H9 (cell line): ENCODE data around the gene ZNFX1. TPM values are rescaled to one million over a fixed set of nuclear protein-coding genes. Genes with fewer than 3 reads are reported as not detected.

ENCODE experiments used
- DNase-seq: peaks from one replicate; pipeline ENCODE4 v3.0.0-alpha.2; 2017
- H2AFZ ChIP-seq: one replicate; pipeline ENCODE4 v1.6.1; 2013; ENCODE audit warnings: mild to moderate bottlenecking, low read length, control low read depth, moderate library complexity
- H2AK5ac ChIP-seq: 2 replicates; pipeline ENCODE4 v1.6.1; 2013; ENCODE audit warnings: low read length, control low read depth, mixed read lengths; ENCODE audit not compliant: insufficient read length
- H2BK120ac ChIP-seq: one replicate; pipeline ENCODE4 v1.6.1; 2013; ENCODE audit warnings: low read depth, mild to moderate bottlenecking, low read length, control low read depth, inconsistent platforms; ENCODE audit not compliant: poor library complexity, severe bottlenecking
- H2BK12ac ChIP-seq: 2 replicates; pipeline ENCODE4 v1.6.1; 2013; ENCODE audit warnings: low read length, control low read depth, mixed read lengths, low read depth; ENCODE audit not compliant: insufficient read length
- H2BK15ac ChIP-seq: 2 replicates; pipeline ENCODE4 v1.6.1; 2013; ENCODE audit warnings: low read depth, low read length, control low read depth
- H2BK20ac ChIP-seq: one replicate; pipeline ENCODE4 v1.6.1; 2013; ENCODE audit warnings: low read depth, mild to moderate bottlenecking, low read length, control low read depth, inconsistent platforms; ENCODE audit not compliant: poor library complexity, severe bottlenecking
- H2BK5ac ChIP-seq: 2 replicates; pipeline ENCODE4 v1.6.1; 2013; ENCODE audit warnings: low read length, control low read depth, mixed read lengths; ENCODE audit not compliant: insufficient read length
- H3K14ac ChIP-seq: 2 replicates; pipeline ENCODE4 v1.6.1; 2013; ENCODE audit warnings: low read length, control low read depth; ENCODE audit not compliant: insufficient read depth
- H3K18ac ChIP-seq: 2 replicates; pipeline ENCODE4 v1.6.1; 2013; ENCODE audit warnings: low read depth, mild to moderate bottlenecking, mixed read lengths, low read length, control low read depth; ENCODE audit not compliant: insufficient read length
- H3K23ac ChIP-seq: 2 replicates; pipeline ENCODE4 v1.6.1; 2013; ENCODE audit warnings: low read length, control low read depth, mixed read lengths, low read depth; ENCODE audit not compliant: insufficient read length
- H3K23me2 ChIP-seq: 2 replicates; pipeline ENCODE4 v1.6.1; 2013; ENCODE audit warnings: low read depth, mild to moderate bottlenecking, mixed read lengths, low read length, control low read depth; ENCODE audit not compliant: insufficient read length, poor library complexity, severe bottlenecking
- H3K27ac ChIP-seq: 2 replicates; pipeline ENCODE4 v1.5.1; 2013; ENCODE audit warnings: low read length, control low read depth, mixed read lengths, low read depth; ENCODE audit not compliant: insufficient read length
- H3K27me3 ChIP-seq: 2 replicates; pipeline ENCODE4 v1.6.1; 2013; ENCODE audit warnings: low read length, control low read depth, inconsistent platforms; ENCODE audit not compliant: insufficient read depth
- H3K4ac ChIP-seq: 2 replicates; pipeline ENCODE4 v1.6.1; 2013; ENCODE audit warnings: low read depth, mild to moderate bottlenecking, control low read depth, inconsistent platforms, low read length, moderate library complexity
- H3K4me1 ChIP-seq: 2 replicates; pipeline ENCODE4 v1.6.1; 2013; ENCODE audit warnings: low read length, control low read depth, inconsistent platforms; ENCODE audit not compliant: insufficient read depth
- H3K4me2 ChIP-seq: 2 replicates; pipeline ENCODE4 v1.6.1; 2013; ENCODE audit warnings: low read length, control low read depth, mixed read lengths; ENCODE audit not compliant: insufficient read length, insufficient read depth
- H3K56ac ChIP-seq: 2 replicates; pipeline ENCODE4 v1.6.1; 2013; ENCODE audit warnings: low read depth, mild to moderate bottlenecking, mixed read lengths, low read length, control low read depth; ENCODE audit not compliant: insufficient read length
- H3K79me1 ChIP-seq: 2 replicates; pipeline ENCODE4 v1.6.1; 2013; ENCODE audit warnings: low read depth, mild to moderate bottlenecking, moderate library complexity, low read length, control low read depth, inconsistent platforms; ENCODE audit not compliant: insufficient read depth, poor library complexity, severe bottlenecking
- H3K79me2 ChIP-seq: 2 replicates; pipeline ENCODE4 v1.6.1; 2013; ENCODE audit warnings: low read length, control low read depth, inconsistent platforms; ENCODE audit not compliant: insufficient read depth
- H3K9ac ChIP-seq: 2 replicates; pipeline ENCODE4 v1.6.1; 2013; ENCODE audit warnings: low read length, control low read depth, mixed read lengths; ENCODE audit not compliant: insufficient read length; ENCODE audit errors: extremely low read depth
- H3K9me3 ChIP-seq: one replicate; pipeline ENCODE4 v1.6.1; 2013; ENCODE audit warnings: low read depth, low read length, inconsistent platforms; ENCODE audit not compliant: control insufficient read depth
- H3T11ph ChIP-seq: one replicate; pipeline ENCODE4 v1.6.1; 2013; ENCODE audit warnings: mild to moderate bottlenecking, low read length, control low read depth, inconsistent platforms
- H4K20me1 ChIP-seq: one replicate; pipeline ENCODE4 v1.6.1; 2013; ENCODE audit not compliant: control insufficient read depth, insufficient read length, insufficient read depth
- H4K5ac ChIP-seq: 2 replicates; pipeline ENCODE4 v1.6.1; 2013; ENCODE audit warnings: low read depth, mild to moderate bottlenecking, mixed read lengths, low read length, control low read depth; ENCODE audit not compliant: insufficient read length
- H4K8ac ChIP-seq: replicated peaks from 2 replicates; pipeline ENCODE4 v1.6.1; 2013; ENCODE audit warnings: low read length, control low read depth, mixed read lengths, low read depth; ENCODE audit not compliant: insufficient read length
- H4K91ac ChIP-seq: 2 replicates; pipeline ENCODE4 v1.6.1; 2013; ENCODE audit warnings: low read depth, mild to moderate bottlenecking, moderate library complexity, mixed read lengths, low read length, control low read depth; ENCODE audit not compliant: insufficient read length
- H3K27ac Mint-ChIP-seq, 3 experiments: 2 replicates in 2 of 3; 3 replicates in 1 of 3; pipeline ENCODE4 v1.8.0; 2020 to 2021; ENCODE audit warnings: mixed read lengths in 3 of 3, mild to moderate bottlenecking in 1 of 3, moderate library complexity in 1 of 3
- H3K27me3 Mint-ChIP-seq: 2 replicates; pipeline ENCODE4 v1.8.0; 2021; ENCODE audit warnings: low read depth, mild to moderate bottlenecking, moderate library complexity, mixed read lengths
- H3K36me3 Mint-ChIP-seq, 3 experiments: 2 replicates in 2 of 3; 3 replicates in 1 of 3; pipeline ENCODE4 v1.8.0; 2020 to 2021; ENCODE audit warnings: low read depth in 3 of 3, mixed read lengths in 3 of 3; ENCODE audit not compliant: insufficient read depth in 1 of 3
- H3K4me1 Mint-ChIP-seq, 2 experiments: 2 replicates each; pipeline ENCODE4 v1.8.0; 2020; ENCODE audit warnings: mixed read lengths in 2 of 2
- H3K4me3 Mint-ChIP-seq, 2 experiments: 2 replicates in 1 of 2; 3 replicates in 1 of 2; pipeline ENCODE4 v1.8.0; 2020 to 2021; ENCODE audit warnings: mild to moderate bottlenecking in 2 of 2, mixed read lengths in 2 of 2, moderate library complexity in 1 of 2
- H3K9me3 Mint-ChIP-seq, 2 experiments: 2 replicates in 1 of 2; 3 replicates in 1 of 2; pipeline ENCODE4 v1.8.0; 2020; ENCODE audit warnings: mild to moderate bottlenecking in 2 of 2, mixed read lengths in 2 of 2, moderate library complexity in 1 of 2
- WGBS: extraction: QIAGEN DNeasy Blood & Tissue Kit; methylation state at CpG from one replicate; pipeline ENCODE4 v1.1.7; 2013; ENCODE audit warnings: missing lambda C conversion rate, low lambda C conversion rate, mixed read lengths; ENCODE audit not compliant: insufficient read length; ENCODE audit errors: extremely low coverage; 5-methylcytosine and 5-hydroxymethylcytosine counted together
- total RNA-seq: library from RNA; stranded (reverse); gene quantifications from 2 replicates; pipeline ENCODE4 v1.2.1, GENCODE V29; 2021
- TF ChIP-seq, protein P1 (sequence below): fragments of 200-600 bp; sonication (generic); conservative IDR thresholded peaks from 3 replicates; pipeline ENCODE4 v1.8.0; 2021; ENCODE audit warnings: antibody characterized with exemption, mild to moderate bottlenecking

ZNFX1 gene
- total RNA-seq, 1 experiment from 2014 or later, result 13.3 TPM

DNA sequence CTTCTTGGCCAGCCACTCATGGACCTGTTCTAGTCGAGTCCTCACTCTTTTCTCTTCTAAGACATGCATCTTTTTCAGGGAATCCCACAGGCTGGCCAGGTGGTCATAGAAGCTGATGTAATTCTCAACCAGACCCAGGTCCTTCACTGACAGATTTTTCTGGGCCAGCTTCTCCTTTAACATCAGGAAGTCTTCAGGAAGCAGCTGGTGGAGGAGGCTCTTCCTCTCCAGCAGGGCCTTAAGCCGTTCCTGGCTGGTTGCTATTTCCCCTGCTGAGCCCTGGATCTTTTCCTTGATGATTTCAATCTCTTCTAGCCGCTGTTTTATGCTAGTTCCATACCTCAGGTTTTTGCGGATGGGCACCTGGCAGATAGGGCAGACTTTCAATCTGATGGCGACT lies 30.1 kb downstream of the ZNFX1 start:
- H3K36me3 Mint-ChIP-seq, result peaks cover 27 to 85% (median 52%) of the 10 kb centered on the region in 3 experiments; a peak in 6 of 7 replicates
- Histone ChIP-seq H3K79me2 (no peaks in the 10 kb centered on the region), H2BK15ac (no peak overlapping the region), H3K23ac (no peak overlapping the region), H3K9ac (no peak overlapping the region), H3K18ac (no peak overlapping the region), H3K27me3 (no peaks in the 10 kb centered on the region), H3K9me3 (no peaks in the 10 kb centered on the region), H3K79me1 (no peaks in the 10 kb centered on the region), H3K14ac (no peak overlapping the region), H2BK5ac (no peak overlapping the region), H4K91ac (no peak overlapping the region), H3K23me2 (no peaks in the 10 kb centered on the region), H4K5ac (no peak overlapping the region), H4K20me1 (no peaks in the 10 kb centered on the region), H2AFZ (no peak overlapping the region), H3K4ac (no peak overlapping the region), H2BK12ac (no peak overlapping the region), H3K27ac (no peak overlapping the region), H3T11ph (no peak overlapping the region), H4K8ac (no peak overlapping the region), H2BK120ac (no peak overlapping the region), H3K56ac (no peak overlapping the region), H3K4me1 (no peaks in the 10 kb centered on the region), H2AK5ac (no peak overlapping the region), H2BK20ac (no peak overlapping the region), H3K4me2 (no peak overlapping the region)
- H3K4me1 Mint-ChIP-seq, result no peaks in the 10 kb centered on the region
- TF ChIP-seq, protein P1, sequence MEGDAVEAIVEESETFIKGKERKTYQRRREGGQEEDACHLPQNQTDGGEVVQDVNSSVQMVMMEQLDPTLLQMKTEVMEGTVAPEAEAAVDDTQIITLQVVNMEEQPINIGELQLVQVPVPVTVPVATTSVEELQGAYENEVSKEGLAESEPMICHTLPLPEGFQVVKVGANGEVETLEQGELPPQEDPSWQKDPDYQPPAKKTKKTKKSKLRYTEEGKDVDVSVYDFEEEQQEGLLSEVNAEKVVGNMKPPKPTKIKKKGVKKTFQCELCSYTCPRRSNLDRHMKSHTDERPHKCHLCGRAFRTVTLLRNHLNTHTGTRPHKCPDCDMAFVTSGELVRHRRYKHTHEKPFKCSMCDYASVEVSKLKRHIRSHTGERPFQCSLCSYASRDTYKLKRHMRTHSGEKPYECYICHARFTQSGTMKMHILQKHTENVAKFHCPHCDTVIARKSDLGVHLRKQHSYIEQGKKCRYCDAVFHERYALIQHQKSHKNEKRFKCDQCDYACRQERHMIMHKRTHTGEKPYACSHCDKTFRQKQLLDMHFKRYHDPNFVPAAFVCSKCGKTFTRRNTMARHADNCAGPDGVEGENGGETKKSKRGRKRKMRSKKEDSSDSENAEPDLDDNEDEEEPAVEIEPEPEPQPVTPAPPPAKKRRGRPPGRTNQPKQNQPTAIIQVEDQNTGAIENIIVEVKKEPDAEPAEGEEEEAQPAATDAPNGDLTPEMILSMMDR, result no peak
- H3K27ac Mint-ChIP-seq, result no peak overlapping the region; a peak in 1 of 7 replicates
- H3K9me3 Mint-ChIP-seq, result no peaks in the 10 kb centered on the region
- no peak for DNase-seq
- no peak overlapping the region for H3K4me3 Mint-ChIP-seq
- no peaks in the 10 kb centered on the region for H3K27me3 Mint-ChIP-seq
- no CpG with 5 or more reads among the region's 5 CpGs for WGBS
